Measurements from ENCODE around the gene PIP.

DNA sequence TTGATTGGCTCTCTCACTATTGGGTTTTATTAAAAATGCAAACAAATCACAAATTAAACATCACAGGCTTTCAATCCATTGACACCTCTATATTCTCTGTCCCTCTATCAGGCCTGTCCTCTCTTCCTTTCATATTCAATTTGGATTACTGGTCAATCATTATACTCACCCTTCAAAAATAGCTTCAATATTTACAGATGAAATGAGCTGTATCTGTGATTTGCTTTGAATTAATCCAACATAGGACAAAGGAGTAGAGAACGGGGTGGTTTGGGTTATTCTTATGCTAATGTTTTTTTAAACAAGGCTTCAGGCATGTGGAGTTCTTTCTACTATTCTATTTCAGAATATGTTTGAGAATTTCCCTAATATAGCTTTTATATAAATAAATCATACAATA is 53.7 kb downstream of the PIP start:
- TF ChIP-seq POLR2A (IDR thresholded peaks at IDR 0.05), result no peak
- TF ChIP-seq, protein P1, sequence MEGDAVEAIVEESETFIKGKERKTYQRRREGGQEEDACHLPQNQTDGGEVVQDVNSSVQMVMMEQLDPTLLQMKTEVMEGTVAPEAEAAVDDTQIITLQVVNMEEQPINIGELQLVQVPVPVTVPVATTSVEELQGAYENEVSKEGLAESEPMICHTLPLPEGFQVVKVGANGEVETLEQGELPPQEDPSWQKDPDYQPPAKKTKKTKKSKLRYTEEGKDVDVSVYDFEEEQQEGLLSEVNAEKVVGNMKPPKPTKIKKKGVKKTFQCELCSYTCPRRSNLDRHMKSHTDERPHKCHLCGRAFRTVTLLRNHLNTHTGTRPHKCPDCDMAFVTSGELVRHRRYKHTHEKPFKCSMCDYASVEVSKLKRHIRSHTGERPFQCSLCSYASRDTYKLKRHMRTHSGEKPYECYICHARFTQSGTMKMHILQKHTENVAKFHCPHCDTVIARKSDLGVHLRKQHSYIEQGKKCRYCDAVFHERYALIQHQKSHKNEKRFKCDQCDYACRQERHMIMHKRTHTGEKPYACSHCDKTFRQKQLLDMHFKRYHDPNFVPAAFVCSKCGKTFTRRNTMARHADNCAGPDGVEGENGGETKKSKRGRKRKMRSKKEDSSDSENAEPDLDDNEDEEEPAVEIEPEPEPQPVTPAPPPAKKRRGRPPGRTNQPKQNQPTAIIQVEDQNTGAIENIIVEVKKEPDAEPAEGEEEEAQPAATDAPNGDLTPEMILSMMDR (IDR thresholded peaks at IDR 0.05), result no peak
